ENCODE results near the gene ANTKMT.

Gene ANTKMT

DNA sequence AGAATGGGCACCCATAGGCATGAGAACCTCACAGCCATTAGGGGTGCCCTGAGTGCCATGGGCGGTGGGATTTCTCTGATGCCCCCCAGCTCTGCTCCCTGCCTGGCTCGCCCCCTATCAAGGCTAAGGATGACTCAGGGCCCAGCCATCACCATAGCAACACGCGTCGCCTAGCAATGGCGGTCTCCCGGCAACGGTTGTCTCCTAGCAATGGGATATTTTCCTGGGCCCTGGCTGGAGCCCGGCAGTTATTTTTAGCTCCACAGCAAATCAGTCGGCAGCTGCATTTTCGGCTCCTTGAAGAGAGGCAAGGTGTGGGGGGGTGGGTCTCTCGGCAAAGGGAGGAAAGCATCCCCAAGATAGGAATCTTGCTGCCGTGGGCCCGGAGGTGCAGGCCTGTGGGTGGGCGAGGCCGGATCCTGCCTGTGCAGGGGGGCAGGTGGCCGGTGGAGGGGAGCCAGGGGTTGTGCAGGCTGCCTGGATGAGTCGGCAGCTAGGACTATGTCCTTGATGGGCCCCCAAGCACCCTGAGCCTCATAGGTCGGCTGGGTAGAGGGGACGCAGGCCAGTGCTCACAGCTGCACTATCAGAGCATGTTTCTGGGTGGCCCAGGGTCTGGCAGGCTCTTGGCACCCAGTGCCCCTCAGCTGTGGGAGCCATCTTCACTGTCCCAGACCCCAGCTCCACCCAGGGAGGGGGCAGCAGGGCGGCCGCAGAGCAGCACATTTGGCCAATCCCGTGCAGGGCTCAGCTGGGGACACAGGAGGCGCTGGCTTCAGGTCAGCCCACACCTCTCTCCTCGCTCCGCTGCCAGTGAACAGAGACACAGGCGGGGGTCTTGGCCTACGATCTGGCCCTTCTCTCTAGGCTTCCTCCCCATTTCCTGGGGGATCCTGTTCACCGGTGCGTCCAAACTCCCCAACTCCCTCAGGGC, 11.1 kb upstream of the ANTKMT start:
- Histone ChIP-seq H3K79me2 (ENCODE audit: low read length) (no peaks in the 10 kb centered on the region), H3K9me3 (ENCODE audit: insufficient read depth, low read length) (no peaks in the 10 kb centered on the region), H2AFZ (ENCODE audit: low read depth, low read length) (no peak overlapping the region), H3K36me3 (replicated peaks; ENCODE audit: low read depth, low read length) (no peaks in the 10 kb centered on the region), H3K9ac (ENCODE audit: low read length) (no peak overlapping the region), H4K20me1 (ENCODE audit: insufficient read depth, low read length) (no peaks in the 10 kb centered on the region), H3K27ac (ENCODE audit: low read length) (no peak overlapping the region), H3K4me2 (ENCODE audit: low read length) (no peak overlapping the region), H3K27me3 (ENCODE audit: low read depth, low read length) (peaks cover 18% of the 10 kb centered on the region), H3K4me1 (ENCODE audit: low read length) (no peaks in the 10 kb centered on the region; the same call in 1 of the 2 replicates), H3K4me3 (ENCODE audit: low read length) (no peak overlapping the region)
- no peak for TF ChIP-seq EZH2phosphoT487 (IDR thresholded peaks at IDR 0.05; ENCODE audit: low read depth)
- TF ChIP-seq, protein P1, sequence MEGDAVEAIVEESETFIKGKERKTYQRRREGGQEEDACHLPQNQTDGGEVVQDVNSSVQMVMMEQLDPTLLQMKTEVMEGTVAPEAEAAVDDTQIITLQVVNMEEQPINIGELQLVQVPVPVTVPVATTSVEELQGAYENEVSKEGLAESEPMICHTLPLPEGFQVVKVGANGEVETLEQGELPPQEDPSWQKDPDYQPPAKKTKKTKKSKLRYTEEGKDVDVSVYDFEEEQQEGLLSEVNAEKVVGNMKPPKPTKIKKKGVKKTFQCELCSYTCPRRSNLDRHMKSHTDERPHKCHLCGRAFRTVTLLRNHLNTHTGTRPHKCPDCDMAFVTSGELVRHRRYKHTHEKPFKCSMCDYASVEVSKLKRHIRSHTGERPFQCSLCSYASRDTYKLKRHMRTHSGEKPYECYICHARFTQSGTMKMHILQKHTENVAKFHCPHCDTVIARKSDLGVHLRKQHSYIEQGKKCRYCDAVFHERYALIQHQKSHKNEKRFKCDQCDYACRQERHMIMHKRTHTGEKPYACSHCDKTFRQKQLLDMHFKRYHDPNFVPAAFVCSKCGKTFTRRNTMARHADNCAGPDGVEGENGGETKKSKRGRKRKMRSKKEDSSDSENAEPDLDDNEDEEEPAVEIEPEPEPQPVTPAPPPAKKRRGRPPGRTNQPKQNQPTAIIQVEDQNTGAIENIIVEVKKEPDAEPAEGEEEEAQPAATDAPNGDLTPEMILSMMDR (IDR thresholded peaks at IDR 0.05; ENCODE audit: low read depth, low read length), result no peak

DNA sequence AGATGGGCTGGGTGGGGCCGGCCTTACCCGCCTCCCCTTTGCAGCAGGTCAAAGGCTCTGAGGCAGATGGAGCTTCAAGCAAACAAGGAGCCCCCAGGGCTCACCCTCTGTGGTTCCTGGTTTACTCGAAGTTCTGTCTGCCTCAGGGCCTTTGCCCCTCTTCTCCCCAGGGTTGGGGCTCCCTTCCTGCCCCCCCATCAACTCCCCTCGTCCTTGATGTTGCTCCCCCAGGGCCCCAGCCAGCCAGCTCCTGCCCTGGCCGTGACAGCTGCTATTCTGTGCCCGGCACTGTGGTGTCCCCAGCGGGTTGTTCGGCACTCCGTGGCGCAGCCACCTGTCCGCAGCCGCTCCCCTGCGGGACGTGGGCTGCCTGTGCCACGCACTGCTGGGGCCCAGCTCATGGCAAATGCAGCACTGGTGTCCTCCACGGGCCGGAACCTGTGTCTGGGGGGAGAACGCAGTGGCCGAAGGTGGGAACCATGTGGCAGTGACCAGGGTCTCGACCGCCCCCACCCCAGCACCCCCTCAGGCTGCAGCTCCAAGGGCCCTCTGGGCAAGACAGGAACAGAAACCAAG, 10.4 kb upstream of the ANTKMT start:
- peaks cover 18% of the 10 kb centered on the region for H3K27me3 ChIP-seq (ENCODE audit: low read depth, low read length)
- TF ChIP-seq EZH2phosphoT487 (IDR thresholded peaks at IDR 0.05; ENCODE audit: low read depth), result no peak
- TF ChIP-seq, protein P1 (IDR thresholded peaks at IDR 0.05; ENCODE audit: low read depth, low read length), result no peak

DNA sequence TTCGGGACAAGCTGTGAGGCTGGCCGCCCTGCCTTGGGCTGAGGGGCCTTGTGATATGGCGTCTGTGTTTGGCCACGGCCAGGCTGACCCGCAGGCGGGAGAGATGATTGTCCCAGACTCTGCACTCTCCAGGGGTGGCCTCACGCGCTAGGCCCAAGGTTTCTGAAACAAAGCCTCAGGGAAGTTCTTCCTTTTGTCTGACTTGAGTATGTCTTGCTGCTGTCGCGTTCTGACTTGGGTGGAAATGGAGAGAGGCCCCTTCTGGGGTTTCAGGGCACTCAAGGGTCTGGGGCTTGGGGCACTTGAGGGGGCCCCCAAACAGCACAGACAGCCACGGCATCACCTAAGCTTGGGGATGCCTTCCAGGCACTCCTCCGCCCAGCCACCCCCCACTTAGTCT, 9.9 kb upstream of the ANTKMT start:
- H3K4me1 ChIP-seq (ENCODE audit: low read length), result no peaks in the 10 kb centered on the region; the same call in 1 of the 2 replicates

More for the DNA sequence above, 10.4 kb upstream of the ANTKMT start:
- H3K27ac ChIP-seq (ENCODE audit: low read length), result no peak overlapping the region
- H3K36me3 ChIP-seq (replicated peaks; ENCODE audit: low read depth, low read length), result no peaks in the 10 kb centered on the region
- H3K79me2 ChIP-seq (ENCODE audit: low read length), result no peaks in the 10 kb centered on the region
- no peak overlapping the region for H3K9ac ChIP-seq (ENCODE audit: low read length)
- no peaks in the 10 kb centered on the region for H3K9me3 ChIP-seq (ENCODE audit: insufficient read depth, low read length)
- no peaks in the 10 kb centered on the region; the same call in 1 of the 2 replicates for H3K4me1 ChIP-seq (ENCODE audit: low read length)
- no peaks in the 10 kb centered on the region for H4K20me1 ChIP-seq (ENCODE audit: insufficient read depth, low read length)
- no peak overlapping the region for H3K4me3 ChIP-seq (ENCODE audit: low read length)
- no peak overlapping the region for H3K4me2 ChIP-seq (ENCODE audit: low read length)
- no peak overlapping the region for H2AFZ ChIP-seq (ENCODE audit: low read depth, low read length)

More for the DNA sequence above, 9.9 kb upstream of the ANTKMT start:
- Histone ChIP-seq H4K20me1 (ENCODE audit: insufficient read depth, low read length) (no peaks in the 10 kb centered on the region), H3K27ac (ENCODE audit: low read length) (no peak overlapping the region), H3K9ac (ENCODE audit: low read length) (no peak overlapping the region), H3K4me3 (ENCODE audit: low read length) (no peak overlapping the region), H3K9me3 (ENCODE audit: insufficient read depth, low read length) (no peaks in the 10 kb centered on the region), H3K36me3 (replicated peaks; ENCODE audit: low read depth, low read length) (no peaks in the 10 kb centered on the region), H3K27me3 (ENCODE audit: low read depth, low read length) (peaks cover 18% of the 10 kb centered on the region), H2AFZ (ENCODE audit: low read depth, low read length) (no peak overlapping the region), H3K79me2 (ENCODE audit: low read length) (no peaks in the 10 kb centered on the region), H3K4me2 (ENCODE audit: low read length) (no peak overlapping the region)
- TF ChIP-seq, protein P1 (IDR thresholded peaks at IDR 0.05; ENCODE audit: low read depth, low read length), result no peak
- no peak for TF ChIP-seq EZH2phosphoT487 (IDR thresholded peaks at IDR 0.05; ENCODE audit: low read depth)

Measured in OCI-LY3 (cell line).